Activated CD8-positive, alpha-beta memory T cell treated with anti-CD3 and anti-CD28 coated beads, Interleukin-2, amount 50 U/mL, for 24 hours (primary cell): ENCODE data around the gene HIRIP3.
A peak's percentile ranks its signal among the peaks of the same experiment; 100 is the strongest.

Experiments used
- DNase-seq: peaks from one replicate; pipeline ENCODE4 v3.0.0-alpha.2; 2020; ENCODE audit errors: extremely low read depth

HIRIP3 gene

DNA sequence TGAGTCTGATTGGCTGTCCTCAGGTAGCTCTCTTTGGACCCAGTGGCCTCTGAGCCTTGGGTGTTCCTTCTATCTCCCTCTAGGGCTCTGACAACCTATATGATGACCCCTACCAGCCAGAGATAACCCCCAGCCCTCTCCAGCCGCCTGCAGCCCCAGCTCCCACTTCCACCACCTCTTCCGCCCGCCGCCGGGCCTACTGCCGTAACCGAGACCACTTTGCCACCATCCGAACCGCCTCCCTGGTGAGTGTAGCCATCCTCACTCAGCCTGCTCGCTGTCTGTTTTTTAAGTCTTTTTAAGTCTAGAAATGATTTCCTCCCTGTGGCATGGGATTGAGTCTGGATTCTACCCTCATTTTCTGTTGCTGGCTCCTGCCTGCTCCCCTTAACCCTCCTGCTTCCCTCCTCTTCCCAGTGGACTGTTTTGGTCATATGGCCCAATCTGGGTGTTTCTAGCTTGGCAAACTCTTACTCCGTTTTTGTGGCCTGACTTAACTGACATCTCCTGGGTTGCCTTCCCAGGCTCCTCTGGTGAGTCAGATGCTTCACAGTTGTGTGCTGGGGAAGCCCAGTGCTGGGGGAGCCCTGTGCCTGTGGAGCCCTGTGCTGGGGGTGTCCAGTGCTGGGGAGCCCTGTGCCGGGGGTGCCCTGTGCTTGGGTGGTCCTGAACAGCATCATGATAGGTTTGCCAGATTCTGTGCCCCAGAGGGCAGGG lies 11.8 kb downstream of the HIRIP3 start:
- DNase-seq = no peak

DNA sequence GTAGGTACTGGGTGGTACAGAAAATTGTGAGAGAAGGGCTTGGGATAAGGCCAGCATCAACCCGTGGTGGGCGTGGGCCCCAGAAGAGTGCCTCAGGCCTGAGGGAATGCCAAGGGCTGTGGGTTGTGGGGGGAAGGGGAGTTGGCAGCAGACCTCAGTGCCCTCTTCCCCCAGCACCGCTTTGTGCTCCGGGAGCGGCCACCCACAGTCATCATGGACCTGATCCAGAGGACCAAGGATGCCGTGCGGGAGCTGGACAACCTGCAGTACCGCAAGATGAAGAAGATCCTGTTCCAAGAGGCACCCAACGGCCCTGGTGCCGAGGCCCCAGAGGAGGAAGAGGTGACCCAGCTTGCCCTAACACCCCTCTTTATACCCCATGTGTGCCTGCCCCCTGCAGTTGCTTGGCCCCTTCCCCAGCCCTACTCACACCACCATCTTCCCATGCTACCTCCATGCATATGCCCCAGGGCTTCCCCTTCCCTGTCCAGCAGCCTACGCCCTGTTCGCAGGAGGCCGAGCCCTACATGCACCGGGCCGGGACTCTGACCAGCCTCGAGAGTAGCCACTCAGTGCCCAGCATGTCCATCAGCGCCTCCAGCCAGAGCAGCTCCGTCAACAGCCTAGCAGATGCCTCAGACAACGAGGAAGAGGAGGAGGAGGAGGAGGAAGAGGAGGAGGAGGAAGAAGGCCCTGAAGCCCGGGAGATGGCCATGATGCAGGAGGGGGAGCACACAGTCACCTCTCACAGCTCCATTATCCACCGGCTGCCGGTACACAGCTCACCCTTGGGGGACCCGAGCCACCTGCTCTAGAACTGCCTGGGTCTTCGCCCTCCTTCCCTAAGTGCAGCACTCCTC lies 12.6 kb downstream of the HIRIP3 start:
- DNase-seq = no peak

DNA sequence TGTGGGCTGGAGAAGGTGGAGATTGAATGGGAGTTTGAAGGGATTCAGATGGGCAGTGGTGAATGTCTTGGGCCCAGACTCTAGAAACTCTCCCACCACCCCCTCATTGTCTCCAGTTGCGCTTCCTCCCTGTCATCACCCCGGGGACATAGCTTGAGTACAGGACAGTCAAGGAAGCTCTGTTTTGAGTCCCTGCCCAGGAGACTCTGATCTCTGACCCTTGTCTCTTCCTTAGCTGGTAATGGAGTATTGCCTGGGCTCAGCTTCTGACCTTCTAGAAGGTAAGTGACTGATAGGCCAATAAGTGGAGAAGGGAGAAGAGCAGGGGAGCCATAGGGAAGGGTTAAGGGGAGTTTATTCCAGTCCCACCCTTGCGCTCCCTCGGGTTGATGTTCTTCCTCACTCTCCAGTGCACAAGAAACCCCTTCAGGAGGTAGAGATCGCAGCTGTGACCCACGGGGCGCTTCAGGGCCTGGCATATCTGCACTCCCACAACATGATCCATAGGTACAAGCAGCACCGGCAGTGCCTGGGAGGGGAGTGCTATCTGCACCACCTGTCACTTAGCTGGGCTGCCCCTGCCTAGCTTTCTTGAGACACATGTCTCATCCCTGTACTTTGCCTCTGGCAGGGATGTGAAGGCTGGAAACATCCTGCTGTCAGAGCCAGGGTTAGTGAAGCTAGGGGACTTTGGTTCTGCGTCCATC lies 16.7 kb downstream of the HIRIP3 start:
- no peak for DNase-seq

DNA sequence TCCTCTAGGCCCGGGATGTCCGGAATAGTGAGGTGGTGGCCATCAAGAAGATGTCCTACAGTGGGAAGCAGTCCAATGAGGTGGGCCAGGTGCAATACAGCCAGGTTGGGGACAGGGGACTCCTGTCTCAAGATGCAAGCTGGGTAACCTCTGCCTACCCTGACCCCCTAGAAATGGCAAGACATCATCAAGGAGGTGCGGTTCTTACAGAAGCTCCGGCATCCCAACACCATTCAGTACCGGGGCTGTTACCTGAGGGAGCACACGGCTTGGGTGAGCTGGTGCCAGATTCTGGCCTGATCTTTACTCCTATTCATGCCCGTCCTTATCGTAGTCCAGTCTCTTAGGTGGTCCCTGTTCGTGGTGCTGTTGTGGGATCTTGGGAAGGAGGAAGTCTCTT lies 17.3 kb downstream of the HIRIP3 start:
- DNase-seq = no peak

DNA sequence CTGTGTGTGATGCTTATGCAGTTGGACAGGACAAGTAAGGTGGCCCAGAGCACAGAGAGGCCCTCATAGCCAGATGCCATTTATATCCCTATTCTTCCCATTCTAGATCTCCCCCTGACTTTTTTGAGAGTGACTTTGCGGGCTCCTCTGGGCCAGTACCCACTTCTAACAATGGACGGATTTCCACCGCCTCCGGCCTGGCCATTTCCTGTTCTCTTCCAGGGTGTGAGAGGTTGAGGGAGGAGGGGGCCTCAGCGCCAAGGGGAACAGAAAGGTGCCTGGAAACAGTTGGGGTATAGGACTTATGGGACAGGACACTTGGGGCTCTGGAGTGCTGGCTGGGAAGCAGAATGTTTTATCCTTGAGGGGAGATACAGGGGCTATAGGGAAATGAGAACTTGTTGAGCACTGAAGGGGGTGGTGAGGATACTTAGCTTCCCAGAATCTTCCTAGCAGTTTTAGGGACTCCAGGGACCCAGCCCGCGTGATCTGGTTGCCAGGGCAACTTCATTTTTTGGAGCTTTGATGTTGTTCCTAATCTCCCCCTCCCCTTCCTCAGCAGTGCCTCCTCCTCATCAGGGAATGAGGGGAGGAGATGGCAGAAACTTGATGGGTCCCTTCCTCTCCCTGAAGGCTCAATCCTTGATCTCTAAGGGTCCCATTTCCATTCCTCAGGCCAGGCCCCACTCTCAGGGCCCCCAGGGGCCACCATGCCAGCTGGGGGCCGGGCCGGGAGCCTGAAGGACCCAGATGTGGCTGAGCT lies 18.2 kb downstream of the HIRIP3 start:
- DNase-seq = no peak

DNA sequence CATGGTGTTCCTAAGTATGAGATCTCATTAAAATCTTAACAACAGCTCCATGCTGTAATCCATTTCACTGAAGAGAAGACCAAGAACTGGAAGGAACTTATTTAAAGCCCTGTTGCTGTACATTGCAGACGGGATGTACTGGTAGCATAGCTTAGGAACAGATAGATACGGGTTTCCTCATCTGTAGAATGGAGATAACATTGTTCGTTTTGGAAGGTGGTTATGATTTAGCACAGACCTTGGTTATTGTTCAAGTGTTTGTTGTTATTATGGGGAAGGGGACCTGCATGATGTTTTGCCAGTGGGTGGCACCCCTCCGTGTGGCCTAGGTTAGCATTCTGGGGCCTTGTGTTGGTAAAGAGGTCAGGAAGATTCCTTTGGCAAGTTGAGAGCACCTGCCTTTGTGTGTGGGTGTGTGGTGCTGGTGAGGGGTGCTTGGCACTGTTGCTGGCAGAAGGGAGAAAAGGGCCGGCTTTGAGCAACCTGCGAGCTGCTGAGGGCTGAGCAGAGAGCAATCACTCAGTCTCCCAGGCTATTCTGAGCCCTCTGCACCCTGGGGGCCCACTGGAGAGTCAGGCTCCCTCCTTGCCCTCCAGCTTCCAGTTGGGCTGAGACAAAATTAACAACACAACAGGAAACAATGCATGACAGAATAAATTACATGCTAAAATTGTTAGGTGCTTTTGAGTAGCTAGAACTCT lies 19.5 kb downstream of the HIRIP3 start:
- DNase-seq = no peak

DNA sequence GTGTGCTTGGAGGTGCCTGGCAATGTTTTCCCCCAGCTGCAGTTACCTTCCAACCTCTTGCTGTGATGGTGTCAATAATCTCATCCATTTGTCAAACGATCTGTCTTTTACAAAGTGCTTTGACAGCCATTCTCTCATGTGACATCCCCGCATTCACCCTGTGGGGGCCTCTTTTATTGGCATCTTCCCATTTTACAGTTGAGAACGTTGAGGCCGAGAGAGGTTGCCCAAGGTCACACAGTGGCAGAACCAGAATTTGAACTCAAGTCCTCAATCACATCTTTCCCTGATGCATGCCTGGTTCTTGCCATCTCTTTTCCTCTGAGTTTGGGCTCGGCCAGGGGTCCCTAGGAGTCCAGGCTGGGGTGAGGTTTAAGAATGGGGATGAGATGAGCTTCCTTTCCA lies 20.3 kb downstream of the HIRIP3 start:
- DNase-seq = no peak

DNA sequence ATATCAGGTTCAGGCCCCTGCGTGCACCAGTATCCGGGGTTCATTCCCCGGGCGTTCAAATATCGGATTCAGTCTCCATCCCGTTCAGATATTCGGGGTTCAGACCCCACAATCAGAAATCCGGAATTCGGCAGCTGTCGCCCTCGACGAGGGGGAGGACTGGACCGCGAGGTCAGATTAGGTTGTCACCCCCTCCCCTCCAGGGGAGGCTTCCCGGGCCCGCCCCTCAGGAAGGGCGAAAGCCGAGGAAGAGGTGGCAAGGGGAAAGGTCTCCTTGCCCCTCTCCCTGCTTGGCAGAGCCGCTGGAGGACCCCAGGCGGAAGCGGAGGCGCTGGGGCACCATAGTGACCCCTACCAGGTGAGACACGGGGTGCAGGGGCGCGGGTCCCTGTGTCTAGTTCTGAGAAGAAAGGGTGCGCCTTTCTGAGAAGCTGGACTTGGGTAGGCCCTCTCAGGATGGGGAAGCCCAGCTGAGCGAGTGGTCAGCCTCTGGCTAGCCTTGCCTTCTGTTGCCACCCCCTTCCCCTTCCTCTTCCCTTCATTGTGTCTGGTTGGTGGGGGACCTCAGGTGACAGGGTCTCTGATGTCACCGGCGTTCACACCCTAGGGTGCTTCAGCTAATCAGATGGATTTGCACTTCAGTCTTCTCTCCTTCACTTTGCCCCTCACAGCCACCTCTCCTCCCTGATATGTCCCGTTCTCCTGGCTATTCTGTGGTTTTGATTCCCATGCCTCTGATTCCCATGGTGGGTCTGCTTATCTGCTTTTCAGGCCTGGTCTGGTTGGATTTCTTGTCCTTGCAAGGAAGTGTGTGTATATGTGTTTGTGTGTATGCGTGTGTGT lies 20.9 kb downstream of the HIRIP3 start:
- DNase-seq = no peak

DNA sequence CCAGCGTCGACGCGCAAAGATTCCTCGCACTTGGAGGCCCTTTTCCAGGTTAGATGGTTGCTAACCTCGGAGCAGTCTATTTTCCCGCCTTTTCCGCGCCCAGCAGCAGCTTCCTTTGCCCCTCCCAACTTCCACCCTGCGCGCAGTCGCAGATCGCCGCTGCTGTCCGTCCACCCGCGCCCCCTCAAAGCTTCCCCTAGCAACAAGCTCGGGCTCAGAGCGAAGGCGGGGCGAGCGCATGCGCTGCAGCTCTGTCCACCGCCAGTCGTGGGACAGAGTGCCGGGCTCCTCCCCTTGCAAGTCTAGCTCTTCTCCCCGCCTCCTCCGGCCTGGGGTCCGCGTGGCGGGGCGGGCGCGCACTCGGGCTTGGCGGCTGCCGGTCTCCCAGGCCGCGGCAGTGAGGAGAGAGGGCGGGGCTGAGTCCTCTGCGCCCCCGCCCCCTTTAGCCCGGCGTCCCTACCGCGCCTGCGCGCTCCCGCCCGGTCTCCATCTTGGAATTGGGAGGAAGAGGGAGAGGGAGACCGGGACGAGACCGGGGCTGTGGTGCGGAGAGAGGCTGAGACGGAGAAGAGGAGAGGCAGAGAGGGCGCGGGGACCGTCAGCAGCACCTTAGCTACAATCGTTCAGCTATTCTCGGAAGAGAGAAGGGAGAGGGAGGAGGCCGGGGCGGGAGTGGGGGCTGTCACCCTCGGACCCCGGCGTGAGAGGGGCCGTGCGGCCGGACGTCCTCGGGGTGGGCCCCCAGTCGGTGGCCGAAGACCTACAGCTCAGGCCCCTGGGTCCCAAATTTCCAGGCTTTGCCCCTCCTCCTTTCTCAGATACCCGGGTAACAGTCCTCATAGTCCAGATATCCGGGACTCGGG lies 21.8 kb downstream of the HIRIP3 start, which contains the start of gene TAOK2:
Gene TAOK2 (plus strand): TSS at position 485 of the 863 bp plus-strand sequence. CDS start 3,905 bp downstream, outside the sequence.
- peak; percentile 94 for DNase-seq

DNA sequence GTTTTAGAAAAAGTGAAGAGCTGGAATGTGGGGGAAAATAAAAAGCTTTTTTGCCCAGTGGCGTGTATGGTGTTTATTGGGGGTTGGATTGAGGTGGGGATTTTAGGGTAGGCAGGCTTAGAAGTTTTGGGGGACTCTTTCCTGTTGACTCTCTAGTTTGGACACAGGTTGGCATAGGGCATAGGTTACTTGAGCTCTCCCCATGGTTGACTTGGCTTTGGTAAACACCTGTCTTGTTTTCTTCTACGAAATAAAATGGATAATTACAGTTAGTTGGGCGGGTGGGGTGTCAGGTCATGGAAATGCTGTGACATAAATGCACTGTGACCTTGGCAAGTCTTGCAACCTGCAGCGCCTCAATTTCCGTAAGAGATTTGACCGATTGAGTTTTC lies 22.4 kb downstream of the HIRIP3 start:
- no peak for DNase-seq

DNA sequence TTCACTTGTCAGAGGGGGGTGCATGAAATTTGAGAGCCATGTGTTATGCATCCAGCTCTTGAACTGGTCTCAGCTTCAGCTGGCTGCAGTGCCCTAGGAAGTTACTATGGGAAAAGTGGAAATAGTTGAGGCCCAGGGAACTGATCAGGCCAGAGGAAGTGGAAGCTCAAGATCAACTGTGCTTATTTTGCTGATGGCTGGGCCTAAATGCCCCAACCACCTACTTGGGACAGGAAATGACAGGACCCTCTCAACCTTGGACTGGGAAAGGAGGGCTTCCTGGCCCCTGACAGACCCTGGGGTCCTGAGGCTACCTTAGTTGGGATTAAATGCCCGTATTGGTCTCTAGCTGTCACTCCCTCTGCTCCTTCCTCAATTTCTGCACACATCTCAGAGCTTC lies 22.9 kb downstream of the HIRIP3 start:
- DNase-seq = no peak

DNA sequence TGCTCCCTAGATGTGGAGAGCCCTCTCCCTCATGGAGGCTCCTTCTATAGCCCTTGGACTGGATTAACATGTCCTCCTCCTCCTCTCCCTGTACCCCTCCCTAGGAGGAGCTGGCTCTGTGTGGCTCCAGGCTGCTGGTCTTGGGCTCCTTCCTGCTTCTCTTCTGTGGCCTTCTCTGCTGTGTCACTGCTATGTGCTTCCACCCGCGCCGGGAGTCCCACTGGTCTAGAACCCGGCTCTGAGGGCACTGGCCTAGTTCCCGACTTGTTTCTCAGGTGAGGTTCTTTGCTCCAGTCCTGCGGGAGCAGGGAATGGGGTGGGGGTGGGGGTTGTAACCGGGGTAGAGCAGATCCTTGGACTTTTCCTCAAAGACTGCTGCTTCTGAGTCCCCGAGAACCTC lies 24.1 kb downstream of the HIRIP3 start:
- no peak for DNase-seq

DNA sequence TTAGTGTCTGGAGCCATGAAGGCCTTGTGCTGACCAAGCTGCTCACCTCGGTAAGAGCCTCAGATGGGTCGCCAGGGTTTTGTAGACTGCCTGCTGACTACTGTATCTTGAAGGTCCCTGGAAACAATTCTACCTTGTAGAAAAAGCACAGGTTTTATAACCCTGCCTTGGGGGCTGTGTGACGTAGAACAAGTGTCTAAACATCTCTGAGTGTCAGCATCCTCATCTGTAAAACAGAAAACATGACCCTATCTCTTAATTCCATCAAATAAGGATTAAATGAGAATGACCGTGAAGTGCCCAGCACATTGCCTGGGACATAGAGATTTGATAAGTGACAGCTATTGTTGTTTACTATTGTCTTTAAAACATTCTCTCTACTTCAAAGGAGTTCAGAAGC lies 27.2 kb downstream of the HIRIP3 start:
- DNase-seq = no peak

DNA sequence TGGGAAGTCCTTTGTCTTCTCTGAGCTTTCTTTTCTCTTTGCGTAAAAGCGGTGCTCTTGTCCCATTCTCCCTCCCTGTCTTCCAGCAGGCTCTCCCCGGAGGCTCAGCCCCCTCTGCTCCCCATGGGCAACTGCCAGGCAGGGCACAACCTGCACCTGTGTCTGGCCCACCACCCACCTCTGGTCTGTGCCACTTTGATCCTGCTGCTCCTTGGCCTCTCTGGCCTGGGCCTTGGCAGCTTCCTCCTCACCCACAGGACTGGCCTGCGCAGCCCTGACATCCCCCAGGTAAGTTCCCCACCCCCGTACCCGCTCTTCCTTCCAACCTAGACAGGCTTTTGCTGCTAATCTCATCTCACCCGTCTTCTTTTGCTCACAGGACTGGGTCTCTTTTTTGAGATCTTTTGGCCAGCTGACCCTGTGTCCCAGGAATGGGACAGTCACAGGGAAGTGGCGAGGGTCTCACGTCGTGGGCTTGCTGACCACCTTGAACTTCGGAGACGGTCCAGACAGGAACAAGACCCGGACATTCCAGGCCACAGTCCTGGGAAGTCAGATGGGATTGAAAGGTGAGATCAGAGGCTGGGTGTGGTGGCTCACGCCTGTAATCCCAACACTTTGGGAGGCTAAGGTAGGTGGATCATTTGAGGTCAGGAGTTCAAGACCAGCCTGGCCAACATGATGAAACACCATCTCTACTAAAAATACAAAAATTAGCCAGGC lies 32.2 kb downstream of the HIRIP3 start:
- DNase-seq = no peak

DNA sequence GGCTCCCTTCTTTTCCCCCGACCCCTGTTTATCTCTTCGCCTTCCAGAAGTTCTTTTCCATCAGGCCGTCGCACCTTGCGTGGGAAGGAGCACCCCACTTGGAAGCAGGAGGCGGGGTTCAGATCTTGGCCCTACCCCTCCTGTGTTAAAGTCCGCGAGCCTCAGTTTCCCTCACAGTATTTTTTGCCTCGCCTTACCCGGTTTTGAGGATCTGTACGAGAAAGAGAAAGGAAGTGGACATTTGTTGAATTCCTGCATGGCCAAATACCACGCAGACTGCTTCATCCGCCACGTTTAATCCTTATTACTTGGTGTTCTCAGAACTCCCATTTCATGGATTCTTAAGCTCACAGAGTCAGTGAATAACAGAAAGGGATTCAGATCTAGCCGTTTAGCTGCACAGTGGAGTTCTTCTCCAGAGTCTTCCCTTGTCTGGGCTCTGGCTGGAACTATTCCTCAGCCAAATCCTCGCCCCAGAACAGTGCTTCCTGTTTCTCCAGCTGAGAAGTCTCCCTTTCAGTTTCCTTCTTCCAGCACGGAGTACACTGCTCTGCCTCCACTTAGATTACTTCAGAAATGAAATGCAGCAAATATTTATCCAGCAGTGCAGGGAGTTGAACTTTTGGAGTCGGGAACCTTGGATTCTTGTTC lies 32.9 kb downstream of the HIRIP3 start:
- no peak for DNase-seq

DNA sequence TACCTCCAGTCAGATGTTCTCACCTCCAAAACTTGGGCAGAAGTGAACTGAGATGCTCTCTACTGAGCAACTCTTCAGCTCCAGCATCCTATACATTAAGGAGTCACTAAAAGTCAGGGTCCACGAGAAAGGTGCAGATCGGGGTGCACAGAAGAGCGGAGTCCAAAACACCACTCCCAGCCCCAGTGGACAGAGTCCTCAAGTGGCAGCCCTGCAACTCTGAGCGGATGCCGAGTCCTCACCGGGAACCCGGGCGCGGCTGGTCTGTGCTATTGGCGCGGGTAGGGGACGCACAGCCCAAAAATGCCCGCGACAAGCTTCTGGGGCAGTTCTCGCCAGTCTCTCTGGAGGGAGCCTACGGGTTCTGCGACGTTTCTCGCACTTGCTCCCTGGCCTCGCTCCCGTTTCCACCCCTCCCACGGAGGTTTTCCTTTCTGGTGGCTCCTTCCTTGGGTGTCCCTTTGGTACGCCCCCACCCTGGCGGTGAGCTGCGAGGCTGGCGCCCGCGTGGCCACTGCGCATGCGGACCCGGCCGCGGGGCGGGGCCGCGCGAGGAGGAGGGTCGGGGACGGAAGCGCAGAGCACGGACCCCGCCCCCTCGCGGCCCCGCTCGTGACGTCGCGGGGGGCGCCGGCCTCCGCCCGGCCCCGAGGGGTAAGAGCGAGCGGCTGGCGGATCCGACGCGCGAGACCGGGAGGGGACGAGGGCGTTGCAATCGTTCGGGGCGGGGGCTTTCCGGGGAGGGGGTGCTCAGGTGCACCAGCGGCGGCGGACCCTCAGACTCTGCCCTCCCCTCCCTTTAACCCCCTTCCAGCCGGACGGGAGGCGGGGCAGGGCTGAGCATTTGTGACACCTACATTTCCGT lies 33.7 kb downstream of the HIRIP3 start, which contains the start of gene TMEM219:
Gene TMEM219 (plus strand): TSS at position 601 of the 865 bp plus-strand sequence. CDS start 1,065 bp downstream, outside the sequence.
- peak; percentile 68 for DNase-seq

DNA sequence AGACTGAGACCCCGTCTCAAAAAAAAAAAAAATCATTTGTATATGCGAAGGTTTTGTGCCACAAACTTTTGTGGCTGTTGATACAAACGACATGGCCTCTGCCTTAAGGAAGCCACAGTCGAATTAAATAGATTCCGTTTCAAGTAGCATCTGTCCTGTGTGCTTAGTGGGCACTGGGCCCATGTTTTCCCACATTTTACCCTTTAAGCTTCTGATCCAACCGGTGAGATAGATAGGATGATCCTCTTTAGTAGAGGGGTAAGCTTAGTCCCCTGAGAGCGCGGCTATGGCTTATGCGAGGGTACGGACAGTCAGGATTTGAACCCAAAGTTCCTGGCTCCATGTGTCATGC lies 34.3 kb downstream of the HIRIP3 start:
- no peak for DNase-seq
